ENCODE measurements around the gene EXO1.

EXO1 gene

DNA sequence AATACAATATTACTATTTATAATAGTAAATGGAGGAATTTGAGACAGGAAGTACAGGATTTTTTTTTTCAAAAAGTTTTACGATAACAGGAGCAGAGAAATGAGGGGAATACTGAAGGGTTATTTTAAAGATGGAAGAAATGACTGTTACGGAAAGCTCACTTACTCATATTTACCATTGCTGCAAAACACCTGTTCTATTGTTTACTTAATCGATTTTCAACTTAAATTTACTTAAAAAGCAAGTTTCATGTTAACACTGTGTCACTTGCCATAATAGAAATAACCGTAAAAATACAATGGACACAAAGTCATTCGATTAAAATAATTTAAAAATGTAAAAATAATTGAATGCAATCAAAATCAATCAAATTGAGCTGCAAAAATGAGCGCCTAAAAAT lies 3.4 kb upstream of the EXO1 start:
- Histone ChIP-seq H3K27ac (ENCODE audit: extremely low read depth, low read depth, low read length) (no peak overlapping the region), H3K4me1 (ENCODE audit: control insufficient read depth, insufficient read depth, low read length) (peaks cover 7% of the 10 kb centered on the region), H3K36me3 (ENCODE audit: control insufficient read depth in 2 of 2, insufficient read depth in 1 of 2, low read length in 2 of 2) (peaks cover 0 to 7% of the 10 kb centered on the region in 2 experiments; a peak in 1 of 3 replicates), H3K4me3 (ENCODE audit: low read depth, low read length) (no peak overlapping the region), H3K9me3 (ENCODE audit: control insufficient read depth, insufficient read depth, low read depth, low read length) (no peaks in the 10 kb centered on the region)
- TF ChIP-seq ZNF664 (tag by site-specific recombination; IDR thresholded peaks at IDR 0.05), result no peak
- TF ChIP-seq ZSCAN30 (tag by site-specific recombination; IDR thresholded peaks at IDR 0.05), result no peak
- TF ChIP-seq, protein P1, sequence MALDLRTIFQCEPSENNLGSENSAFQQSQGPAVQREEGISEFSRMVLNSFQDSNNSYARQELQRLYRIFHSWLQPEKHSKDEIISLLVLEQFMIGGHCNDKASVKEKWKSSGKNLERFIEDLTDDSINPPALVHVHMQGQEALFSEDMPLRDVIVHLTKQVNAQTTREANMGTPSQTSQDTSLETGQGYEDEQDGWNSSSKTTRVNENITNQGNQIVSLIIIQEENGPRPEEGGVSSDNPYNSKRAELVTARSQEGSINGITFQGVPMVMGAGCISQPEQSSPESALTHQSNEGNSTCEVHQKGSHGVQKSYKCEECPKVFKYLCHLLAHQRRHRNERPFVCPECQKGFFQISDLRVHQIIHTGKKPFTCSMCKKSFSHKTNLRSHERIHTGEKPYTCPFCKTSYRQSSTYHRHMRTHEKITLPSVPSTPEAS (tag by site-specific recombination; IDR thresholded peaks at IDR 0.05), result no peak
- TF ChIP-seq ZFHX2 (tag by site-specific recombination; conservative IDR thresholded peaks at IDR 0.05), result no peak
- TF ChIP-seq ZNF561 (tag by site-specific recombination; IDR thresholded peaks at IDR 0.05; ENCODE audit: borderline replicate concordance), result no peak
- TF ChIP-seq ZIC2 (tag by site-specific recombination; IDR thresholded peaks at IDR 0.05), result no peak
- no peak for TF ChIP-seq ZNF174 (tag by site-specific recombination; IDR thresholded peaks at IDR 0.05)
- no peak for TF ChIP-seq ZNF302 (tag by site-specific recombination; IDR thresholded peaks at IDR 0.05; ENCODE audit: low read depth)
- no peak for TF ChIP-seq YY1 (tag by site-specific recombination; IDR thresholded peaks at IDR 0.05)
- TF ChIP-seq, protein P2, sequence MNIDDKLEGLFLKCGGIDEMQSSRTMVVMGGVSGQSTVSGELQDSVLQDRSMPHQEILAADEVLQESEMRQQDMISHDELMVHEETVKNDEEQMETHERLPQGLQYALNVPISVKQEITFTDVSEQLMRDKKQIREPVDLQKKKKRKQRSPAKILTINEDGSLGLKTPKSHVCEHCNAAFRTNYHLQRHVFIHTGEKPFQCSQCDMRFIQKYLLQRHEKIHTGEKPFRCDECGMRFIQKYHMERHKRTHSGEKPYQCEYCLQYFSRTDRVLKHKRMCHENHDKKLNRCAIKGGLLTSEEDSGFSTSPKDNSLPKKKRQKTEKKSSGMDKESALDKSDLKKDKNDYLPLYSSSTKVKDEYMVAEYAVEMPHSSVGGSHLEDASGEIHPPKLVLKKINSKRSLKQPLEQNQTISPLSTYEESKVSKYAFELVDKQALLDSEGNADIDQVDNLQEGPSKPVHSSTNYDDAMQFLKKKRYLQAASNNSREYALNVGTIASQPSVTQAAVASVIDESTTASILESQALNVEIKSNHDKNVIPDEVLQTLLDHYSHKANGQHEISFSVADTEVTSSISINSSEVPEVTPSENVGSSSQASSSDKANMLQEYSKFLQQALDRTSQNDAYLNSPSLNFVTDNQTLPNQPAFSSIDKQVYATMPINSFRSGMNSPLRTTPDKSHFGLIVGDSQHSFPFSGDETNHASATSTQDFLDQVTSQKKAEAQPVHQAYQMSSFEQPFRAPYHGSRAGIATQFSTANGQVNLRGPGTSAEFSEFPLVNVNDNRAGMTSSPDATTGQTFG (tag by site-specific recombination; IDR thresholded peaks at IDR 0.05; ENCODE audit: borderline replicate concordance), result no peak
- POLR2A ChIA-PET, result no interaction called here
- CTCF ChIA-PET, result interaction anchor here (0.5 to 2.9 kb wide), 6 partner anchors 10 to 933 kb away, joined by 3 to 18 read pairs (median 4); partner anchors contain the start of gene MAP1LC3C

DNA sequence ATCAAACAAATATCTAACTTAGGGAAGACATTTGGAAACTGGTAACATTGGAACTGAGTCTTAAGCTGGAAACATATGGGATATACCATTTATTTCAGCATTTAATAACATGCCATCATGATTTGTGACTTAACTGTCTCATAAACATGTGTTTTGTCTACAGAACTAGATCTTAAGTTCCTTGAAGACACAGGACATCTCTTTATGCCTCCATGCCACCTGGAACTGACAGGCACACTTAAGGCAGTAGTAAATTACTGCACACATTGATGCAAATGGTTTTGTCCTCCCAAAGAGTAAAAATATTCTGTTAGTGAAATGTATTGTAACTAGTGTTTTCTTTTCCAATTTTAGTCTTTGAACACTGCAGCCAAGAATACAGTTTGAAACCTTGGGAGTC lies 1.6 kb upstream of the EXO1 start:
- no peak for TF ChIP-seq ZNF555 (tag by site-specific recombination; conservative IDR thresholded peaks at IDR 0.05)
- TF ChIP-seq, protein P3, sequence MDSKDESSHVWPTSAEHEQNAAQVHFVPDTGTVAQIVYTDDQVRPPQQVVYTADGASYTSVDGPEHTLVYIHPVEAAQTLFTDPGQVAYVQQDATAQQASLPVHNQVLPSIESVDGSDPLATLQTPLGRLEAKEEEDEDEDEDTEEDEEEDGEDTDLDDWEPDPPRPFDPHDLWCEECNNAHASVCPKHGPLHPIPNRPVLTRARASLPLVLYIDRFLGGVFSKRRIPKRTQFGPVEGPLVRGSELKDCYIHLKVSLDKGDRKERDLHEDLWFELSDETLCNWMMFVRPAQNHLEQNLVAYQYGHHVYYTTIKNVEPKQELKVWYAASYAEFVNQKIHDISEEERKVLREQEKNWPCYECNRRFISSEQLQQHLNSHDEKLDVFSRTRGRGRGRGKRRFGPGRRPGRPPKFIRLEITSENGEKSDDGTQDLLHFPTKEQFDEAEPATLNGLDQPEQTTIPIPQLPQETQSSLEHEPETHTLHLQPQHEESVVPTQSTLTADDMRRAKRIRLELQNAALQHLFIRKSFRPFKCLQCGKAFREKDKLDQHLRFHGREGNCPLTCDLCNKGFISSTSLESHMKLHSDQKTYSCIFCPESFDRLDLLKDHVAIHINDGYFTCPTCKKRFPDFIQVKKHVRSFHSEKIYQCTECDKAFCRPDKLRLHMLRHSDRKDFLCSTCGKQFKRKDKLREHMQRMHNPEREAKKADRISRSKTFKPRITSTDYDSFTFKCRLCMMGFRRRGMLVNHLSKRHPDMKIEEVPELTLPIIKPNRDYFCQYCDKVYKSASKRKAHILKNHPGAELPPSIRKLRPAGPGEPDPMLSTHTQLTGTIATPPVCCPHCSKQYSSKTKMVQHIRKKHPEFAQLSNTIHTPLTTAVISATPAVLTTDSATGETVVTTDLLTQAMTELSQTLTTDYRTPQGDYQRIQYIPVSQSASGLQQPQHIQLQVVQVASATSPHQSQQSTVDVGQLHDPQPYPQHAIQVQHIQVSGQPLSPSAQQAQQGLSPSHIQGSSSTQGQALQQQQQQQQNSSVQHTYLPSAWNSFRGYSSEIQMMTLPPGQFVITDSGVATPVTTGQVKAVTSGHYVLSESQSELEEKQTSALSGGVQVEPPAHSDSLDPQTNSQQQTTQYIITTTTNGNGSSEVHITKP (tag by site-specific recombination; IDR thresholded peaks at IDR 0.05), result peak; percentile 81
- POLR2A ChIA-PET, result no interaction called here
- H3K4me1 ChIP-seq (ENCODE audit: control insufficient read depth, insufficient read depth, low read length), result peaks cover 8% of the 10 kb centered on the region
- H3K36me3 ChIP-seq (ENCODE audit: control insufficient read depth in 2 of 2, insufficient read depth in 1 of 2, low read length in 2 of 2), result peaks cover 16 to 22% of the 10 kb centered on the region in 2 experiments
- no peak overlapping the region for H3K4me3 ChIP-seq (ENCODE audit: low read depth, low read length)
- no peak overlapping the region for H3K27ac ChIP-seq (ENCODE audit: extremely low read depth, low read depth, low read length)
- CTCF ChIA-PET, result interaction anchor here (1.0 to 1.6 kb wide), 3 partner anchors 8 to 139 kb away, joined by 3 to 5 read pairs (median 4); no protein-coding TSS in a partner anchor
- H3K9me3 ChIP-seq (ENCODE audit: control insufficient read depth, insufficient read depth, low read depth, low read length), result no peaks in the 10 kb centered on the region

DNA sequence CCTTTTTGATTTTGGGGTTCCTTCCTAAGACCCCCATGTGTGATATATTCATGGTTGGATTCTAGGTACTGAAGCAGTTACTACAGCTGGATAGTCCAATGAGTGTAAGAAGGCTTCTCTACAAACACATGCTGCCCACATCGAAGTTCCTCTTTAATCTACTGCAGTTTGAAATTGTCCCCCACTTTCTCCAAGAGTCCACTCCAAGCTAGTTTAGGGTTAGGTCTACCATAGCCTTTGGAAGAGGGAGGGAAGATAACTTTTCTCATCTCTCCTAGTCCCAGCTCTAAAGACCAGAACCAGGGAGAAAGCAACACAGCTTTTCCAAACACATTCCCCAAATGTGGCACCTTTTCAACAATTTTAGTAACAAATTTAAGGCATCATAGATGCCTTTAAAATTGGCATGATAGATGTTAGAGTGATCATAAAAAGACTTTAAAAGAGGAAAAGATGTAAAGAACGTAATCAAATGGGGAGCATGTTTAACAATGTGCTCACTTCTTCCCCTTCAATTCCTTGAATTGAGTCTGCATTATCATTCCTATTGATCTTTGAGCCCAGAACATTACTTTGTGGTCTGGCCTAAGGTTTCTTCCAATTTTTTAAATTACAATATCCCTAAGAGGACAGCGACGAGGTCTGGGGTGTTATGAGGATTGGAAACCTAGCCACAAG lies 1.0 kb upstream of the EXO1 start:
- peak overlapping the region; percentile 92; the same call in 1 of the 2 replicates for H3K27ac ChIP-seq (ENCODE audit: extremely low read depth, low read depth, low read length)
- POLR2A ChIA-PET, result interaction anchor here (1.4 kb wide), 1 partner anchor 145 kb away, joined by 5 read pairs; no protein-coding TSS in a partner anchor
- TF ChIP-seq SP7 (tag by site-specific recombination; IDR thresholded peaks at IDR 0.05), result no peak
- no peak for TF ChIP-seq EGR2 (tag by site-specific recombination; IDR thresholded peaks at IDR 0.05; ENCODE audit: low read depth)
- TF ChIP-seq ZNF223 (tag by site-specific recombination; IDR thresholded peaks at IDR 0.05), result no peak
- H3K4me1 ChIP-seq (ENCODE audit: control insufficient read depth, insufficient read depth, low read length), result peaks cover 8% of the 10 kb centered on the region
- no peaks in the 10 kb centered on the region for H3K9me3 ChIP-seq (ENCODE audit: control insufficient read depth, insufficient read depth, low read depth, low read length)
- peaks cover 22 to 28% of the 10 kb centered on the region in 2 experiments for H3K36me3 ChIP-seq (ENCODE audit: control insufficient read depth in 2 of 2, insufficient read depth in 1 of 2, low read length in 2 of 2)
- peak overlapping the region; percentile 60 for H3K4me3 ChIP-seq (ENCODE audit: low read depth, low read length)
- CTCF ChIA-PET, result interaction anchor here (1.0 to 1.6 kb wide), 5 partner anchors 8 to 217 kb away, joined by 3 to 5 read pairs (median 4); no protein-coding TSS in a partner anchor

Data from HEK293 (cell line).